ENCODE results near the gene PHTF1.

The PHTF1 gene

DNA sequence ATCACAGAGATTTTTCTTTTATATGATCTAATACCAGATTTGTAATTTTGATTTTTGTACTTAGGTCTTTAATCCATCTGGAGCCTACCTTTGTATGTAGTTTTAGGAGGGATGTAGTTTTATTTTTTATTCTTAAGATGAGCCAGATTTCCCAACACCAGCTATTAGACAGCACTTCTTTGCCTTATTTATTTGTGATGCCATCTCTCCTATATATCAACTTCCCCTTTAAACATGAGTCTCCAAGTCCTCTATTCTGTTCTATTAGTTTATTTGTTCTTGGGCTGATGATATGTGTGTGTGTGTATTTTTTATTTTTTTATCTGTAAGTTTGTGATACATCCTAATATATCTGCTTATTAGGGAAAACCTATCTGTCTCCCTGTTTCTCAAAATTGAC, 94.2 kb downstream of the PHTF1 start:
- no peak for DNase-seq (ENCODE audit: low read depth, low spot score)

DNA sequence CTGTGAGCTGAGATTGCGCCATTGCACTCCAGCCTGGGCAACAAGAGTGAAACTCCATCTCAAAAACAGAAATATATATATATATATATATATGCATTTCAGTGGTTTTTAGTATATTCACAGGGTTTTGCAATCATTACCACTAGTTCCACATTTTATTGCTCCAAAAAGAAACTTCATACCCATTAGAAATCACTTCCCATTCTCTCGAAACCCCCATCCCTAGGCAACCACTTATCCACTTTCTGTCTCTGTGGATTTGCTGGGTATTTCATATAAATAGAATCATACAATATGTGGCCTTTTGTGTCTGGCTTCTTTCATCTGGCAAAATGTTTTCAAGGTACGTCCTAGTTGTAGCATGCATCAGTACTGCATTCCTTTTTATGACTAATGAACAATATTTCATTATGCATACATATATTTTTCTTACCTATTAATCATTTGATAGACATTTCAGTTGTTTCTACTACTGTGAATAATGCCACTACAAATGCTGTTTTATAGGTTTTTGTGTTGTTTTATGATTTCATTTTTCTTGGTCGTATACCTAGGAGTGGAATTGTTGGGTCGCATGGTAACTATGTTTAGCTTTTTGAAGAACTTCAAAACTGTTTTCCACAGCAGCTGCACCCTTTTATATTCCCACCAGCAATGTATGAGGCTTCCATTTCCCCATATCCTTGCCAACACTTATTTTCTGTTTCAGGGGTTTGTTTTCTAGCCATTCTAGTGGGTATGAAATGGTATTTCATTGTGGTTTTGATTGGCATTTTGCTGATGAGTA, 95.9 kb downstream of the PHTF1 start:
- no peak for DNase-seq (ENCODE audit: low read depth, low spot score)

DNA sequence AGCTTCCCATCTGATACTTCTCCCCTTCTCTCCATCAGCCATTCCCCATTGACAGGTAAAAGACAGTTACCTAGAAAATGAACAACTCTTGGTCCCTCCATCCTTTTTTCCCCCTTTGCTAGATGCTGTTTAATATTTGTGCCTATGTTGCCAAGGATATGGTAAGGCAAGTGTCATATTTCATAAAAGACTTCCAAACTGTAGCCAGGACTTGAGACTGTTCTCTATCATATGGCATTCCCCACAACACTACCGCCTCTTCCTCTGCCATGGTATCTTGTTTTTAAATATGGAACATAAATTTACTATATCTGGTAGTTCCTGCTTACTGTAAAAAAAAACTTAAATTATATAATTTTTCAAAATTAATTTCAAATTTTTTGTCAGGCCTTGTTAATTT, 97.2 kb downstream of the PHTF1 start:
- no peak for DNase-seq (ENCODE audit: low read depth, low spot score)

DNA sequence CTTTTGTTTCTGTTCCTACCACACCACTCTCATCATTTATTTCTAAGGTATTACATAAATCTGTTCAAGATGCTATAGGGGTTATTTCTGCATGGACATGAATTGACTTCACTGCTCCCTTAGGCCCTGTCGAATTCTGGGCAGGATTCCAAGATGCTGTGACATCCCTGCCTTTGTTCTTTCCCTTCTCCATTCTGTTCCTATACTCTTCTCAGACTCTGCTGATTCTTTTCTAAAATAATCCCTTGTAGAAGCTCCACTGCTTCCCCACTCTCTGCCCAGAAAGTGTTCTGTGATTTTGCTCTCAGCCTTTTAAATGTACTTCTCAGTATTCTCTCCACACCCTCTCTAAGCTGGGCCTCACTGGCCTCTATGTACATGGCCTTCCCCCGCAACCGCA, 99.2 kb downstream of the PHTF1 start:
- DNase-seq (ENCODE audit: low read depth, low spot score), result no peak

DNA sequence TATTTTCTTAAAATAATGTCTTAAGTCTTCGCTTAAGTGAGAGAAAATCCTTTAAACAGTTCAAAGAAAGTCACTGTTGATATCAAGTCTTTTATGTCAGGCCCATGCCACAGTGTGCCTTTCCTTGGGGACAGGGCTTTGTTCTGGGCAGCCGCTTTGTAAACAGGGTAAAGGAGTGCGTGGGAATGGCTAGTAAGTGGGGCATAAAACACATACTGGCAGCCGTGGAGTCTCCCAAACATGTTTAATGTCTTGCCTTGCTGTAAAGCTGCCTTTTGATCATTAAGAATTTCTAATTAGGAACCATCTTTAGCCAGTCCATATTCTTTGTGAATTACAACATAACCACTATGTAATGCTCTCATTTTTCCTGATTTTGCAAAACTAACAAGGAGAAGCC, 99.7 kb downstream of the PHTF1 start:
- DNase-seq (ENCODE audit: low read depth, low spot score), result no peak

DNA sequence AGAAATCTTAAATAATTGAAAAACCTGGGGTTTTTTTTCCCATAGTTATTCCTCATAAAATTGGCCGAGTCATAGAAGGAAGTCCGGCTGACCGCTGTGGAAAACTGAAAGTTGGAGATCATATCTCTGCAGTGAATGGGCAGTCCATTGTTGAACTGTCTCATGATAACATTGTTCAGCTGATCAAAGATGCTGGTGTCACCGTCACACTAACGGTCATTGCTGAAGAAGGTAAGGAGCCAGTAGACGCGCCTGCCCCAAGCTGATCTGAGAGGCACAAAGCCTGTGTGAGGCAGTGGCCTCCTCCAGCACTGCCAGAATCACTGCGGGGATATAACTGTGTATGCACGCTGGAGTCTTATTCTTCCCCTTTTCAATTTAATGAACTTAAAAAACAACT, 100.3 kb downstream of the PHTF1 start:
- no peak for DNase-seq (ENCODE audit: low read depth, low spot score)

DNA sequence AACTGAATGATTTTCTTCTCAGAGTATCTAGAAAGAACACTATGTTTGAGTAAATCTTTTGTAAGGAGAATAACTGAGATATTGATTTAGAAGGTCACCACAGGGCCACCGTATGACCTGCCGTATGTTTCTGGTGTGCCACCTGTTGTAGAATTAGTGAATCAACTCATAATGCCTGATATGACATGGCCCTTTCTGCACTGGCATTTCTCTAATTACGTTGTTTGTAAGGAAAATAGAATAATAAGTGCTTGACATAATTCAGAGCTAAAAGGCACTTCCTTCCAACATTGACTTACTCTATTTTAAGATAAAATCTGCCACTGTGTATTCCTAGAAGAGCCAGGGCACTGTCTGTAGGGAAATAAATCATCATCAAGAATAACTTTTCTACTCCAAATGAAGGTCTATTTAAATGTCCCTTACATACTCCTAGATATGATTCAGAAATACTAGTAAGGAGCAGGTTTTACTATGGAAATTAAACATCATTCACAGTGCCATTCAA, 101.7 kb downstream of the PHTF1 start:
- DNase-seq (ENCODE audit: low read depth, low spot score), result no peak

DNA sequence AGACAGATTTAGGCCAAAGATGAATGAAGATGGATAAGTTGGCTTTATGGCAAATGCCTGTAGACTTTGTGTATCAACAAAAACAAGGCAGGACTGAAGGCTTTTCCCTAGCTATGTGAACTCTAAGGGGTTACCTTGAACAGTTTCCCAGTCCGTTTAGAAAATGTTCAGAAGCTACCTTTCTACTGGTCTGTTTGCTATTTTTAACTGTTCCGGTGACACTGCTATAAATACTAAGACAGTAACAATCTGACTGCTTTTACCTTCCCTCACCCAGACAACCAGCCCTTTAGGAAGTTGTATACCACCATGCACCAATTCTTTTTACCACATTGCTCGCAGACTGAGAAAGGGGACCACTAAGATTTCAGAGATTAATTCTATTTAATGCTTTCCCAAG, 102.2 kb downstream of the PHTF1 start:
- DNase-seq (ENCODE audit: low read depth, low spot score), result no peak

DNA sequence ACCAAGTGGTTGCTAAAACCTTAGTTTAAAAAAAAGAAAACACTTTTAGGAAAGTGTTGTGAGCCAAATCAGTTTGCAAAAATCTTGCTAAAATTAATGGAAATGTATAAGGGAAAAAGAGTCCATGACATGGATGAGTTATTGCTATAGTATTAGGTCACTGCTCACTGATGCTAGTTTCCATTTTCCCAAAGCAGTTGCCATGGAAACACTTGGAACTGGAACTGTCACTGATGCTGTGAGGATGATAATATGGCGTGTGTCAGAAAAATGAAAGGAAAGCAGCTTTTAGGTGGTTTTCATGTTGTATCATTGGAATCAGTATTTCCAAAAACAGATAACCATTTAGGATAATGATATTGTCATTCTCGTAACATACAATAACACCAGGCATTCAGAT, 104.4 kb downstream of the PHTF1 start:
- no peak for DNase-seq (ENCODE audit: low read depth, low spot score)

DNA sequence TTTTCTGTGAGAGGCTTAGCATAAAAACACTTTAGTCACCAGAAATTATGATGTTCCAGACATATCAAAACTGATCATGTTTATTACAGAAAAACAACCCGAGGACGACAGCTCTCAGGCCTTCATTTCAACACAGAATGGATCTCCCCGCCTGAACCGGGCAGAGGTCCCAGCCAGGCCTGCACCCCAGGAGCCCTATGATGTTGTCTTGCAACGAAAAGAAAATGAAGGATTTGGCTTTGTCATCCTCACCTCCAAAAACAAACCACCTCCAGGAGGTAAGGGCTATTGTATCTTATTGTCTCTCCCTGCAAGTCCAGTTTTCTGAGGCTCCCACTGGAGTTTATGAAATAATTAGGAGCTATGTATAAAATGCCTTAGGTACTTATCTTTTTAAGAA, 105.5 kb downstream of the PHTF1 start:
- no peak for DNase-seq (ENCODE audit: low read depth, low spot score)

DNA sequence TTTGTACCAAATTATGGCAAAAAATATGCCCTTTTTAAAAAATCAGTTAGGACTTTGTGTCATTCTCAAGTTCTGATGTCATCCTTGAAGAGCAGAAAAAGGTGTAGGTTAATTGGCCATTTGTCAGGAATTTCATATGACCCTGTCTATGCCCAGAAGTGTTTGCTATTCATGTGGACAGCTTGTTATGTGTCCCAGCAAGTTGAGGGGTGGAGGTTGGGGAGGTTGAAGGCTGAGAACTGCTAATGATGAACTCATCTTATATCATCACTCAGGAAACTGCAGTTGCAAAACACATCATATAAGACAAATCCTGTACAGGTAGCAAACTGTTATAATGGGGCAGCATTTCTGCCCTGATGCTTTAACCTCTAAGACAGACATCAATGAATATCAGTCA, 106.5 kb downstream of the PHTF1 start:
- DNase-seq (ENCODE audit: low read depth, low spot score), result no peak

DNA sequence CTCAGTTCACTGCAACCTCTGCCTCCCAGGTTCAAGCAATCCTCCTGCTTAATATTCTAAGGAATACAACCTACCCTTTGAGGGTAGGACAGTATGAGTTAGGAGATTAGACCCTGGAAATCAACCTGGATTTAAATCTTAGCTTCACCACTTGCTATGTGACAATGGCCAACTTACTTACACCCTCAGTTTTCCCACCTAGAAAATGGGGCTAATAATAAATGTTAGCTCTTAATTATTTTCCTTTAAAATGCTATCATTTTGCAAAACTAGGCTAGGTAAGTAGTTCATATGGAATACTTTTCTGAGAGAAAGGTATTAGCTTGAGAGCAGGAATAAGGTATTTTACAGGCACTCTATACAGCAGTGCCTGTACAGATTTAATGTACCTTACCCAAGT, 110.8 kb downstream of the PHTF1 start:
- DNase-seq (ENCODE audit: low read depth, low spot score), result no peak

DNA sequence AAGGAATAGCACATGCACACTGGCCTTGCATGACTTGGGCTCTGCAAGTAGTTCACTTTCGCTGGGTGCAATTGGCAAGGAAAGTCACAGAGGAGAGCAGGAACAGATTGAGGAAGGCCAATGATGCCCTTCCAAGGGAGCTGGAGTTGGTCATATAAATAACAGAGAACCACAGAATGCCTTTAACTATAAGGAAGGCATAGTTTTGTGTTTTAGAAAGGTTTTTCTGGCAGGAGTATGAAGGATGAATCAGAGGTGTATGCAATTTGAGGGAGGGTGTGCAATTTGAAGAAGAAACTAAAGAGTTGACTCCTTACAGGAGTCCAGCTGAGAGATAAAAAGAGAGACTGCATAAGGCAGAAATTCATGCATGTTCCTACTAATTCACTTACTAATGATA, 112.1 kb downstream of the PHTF1 start:
- DNase-seq (ENCODE audit: low read depth, low spot score), result no peak
